ENCODE data around the gene OR4D2.

GRCh38 chr17:58121925-58122324 is 44.9 kb upstream of the OR4D2 start:
- TF ChIP-seq, protein P1, sequence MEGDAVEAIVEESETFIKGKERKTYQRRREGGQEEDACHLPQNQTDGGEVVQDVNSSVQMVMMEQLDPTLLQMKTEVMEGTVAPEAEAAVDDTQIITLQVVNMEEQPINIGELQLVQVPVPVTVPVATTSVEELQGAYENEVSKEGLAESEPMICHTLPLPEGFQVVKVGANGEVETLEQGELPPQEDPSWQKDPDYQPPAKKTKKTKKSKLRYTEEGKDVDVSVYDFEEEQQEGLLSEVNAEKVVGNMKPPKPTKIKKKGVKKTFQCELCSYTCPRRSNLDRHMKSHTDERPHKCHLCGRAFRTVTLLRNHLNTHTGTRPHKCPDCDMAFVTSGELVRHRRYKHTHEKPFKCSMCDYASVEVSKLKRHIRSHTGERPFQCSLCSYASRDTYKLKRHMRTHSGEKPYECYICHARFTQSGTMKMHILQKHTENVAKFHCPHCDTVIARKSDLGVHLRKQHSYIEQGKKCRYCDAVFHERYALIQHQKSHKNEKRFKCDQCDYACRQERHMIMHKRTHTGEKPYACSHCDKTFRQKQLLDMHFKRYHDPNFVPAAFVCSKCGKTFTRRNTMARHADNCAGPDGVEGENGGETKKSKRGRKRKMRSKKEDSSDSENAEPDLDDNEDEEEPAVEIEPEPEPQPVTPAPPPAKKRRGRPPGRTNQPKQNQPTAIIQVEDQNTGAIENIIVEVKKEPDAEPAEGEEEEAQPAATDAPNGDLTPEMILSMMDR (IDR thresholded peaks at IDR 0.05): no peak
- no peak for TF ChIP-seq POLR2A (IDR thresholded peaks at IDR 0.05)
